WTC11 (cell line): ENCODE data around the gene ADAMTS9. TPM values are rescaled to one million over a fixed set of nuclear protein-coding genes. Genes with fewer than 3 reads are reported as not detected.

Experiments used
- ATAC-seq: fragments of 200-7000 bp; cut with Tn5 transposase; 2 replicates; pipeline ENCODE4 v1.10.0; 2021; ENCODE audit warnings: mild to moderate bottlenecking, moderate library complexity
- CTCF ChIA-PET: fragments of 300-600 bp; sonication (Branson Sonifier 250); formaldehyde crosslinking; loops from one replicate; lab custom pipeline; 2021; ENCODE audit warnings: antibody characterized with exemption; lab: Charles Lee
- POLR2A ChIA-PET: fragments of 350-600 bp; sonication (Branson Sonifier 250); formaldehyde crosslinking; loops from one replicate; lab custom pipeline; 2021; ENCODE audit warnings: antibody characterized with exemption; lab: Charles Lee
- DNase-seq: peaks from one replicate; pipeline ENCODE4 v3.0.0; 2021; ENCODE audit warnings: low spot score
- H3K27ac Mint-ChIP-seq: 2 replicates; pipeline ENCODE4 v1.8.0; 2021; ENCODE audit warnings: mixed read lengths
- H3K27me3 Mint-ChIP-seq: 2 replicates; pipeline ENCODE4 v1.8.0; 2021; ENCODE audit warnings: low read depth, mild to moderate bottlenecking, moderate library complexity, mixed read lengths
- H3K36me3 Mint-ChIP-seq: 2 replicates; pipeline ENCODE4 v1.8.0; 2021; ENCODE audit warnings: mixed read lengths
- H3K4me1 Mint-ChIP-seq: 2 replicates; pipeline ENCODE4 v1.8.0; 2022; ENCODE audit warnings: mixed read lengths
- H3K4me3 Mint-ChIP-seq: 2 replicates; pipeline ENCODE4 v1.8.0; 2021; ENCODE audit warnings: mild to moderate bottlenecking, moderate library complexity, mixed read lengths
- H3K9me3 Mint-ChIP-seq: 2 replicates; pipeline ENCODE4 v1.8.0; 2021; ENCODE audit warnings: mixed read lengths
- AR ChIP-seq: fragments of 250-450 bp; sonication (Bioruptor Pico); IDR thresholded peaks from 2 replicates; pipeline ENCODE4 v1.9.0; 2021; ENCODE audit warnings: mild to moderate bottlenecking
- E2F5 ChIP-seq: sonication (generic); formaldehyde crosslinking; IDR thresholded peaks from 2 replicates; pipeline ENCODE4 v1.8.1; 2022; ENCODE audit warnings: mild to moderate bottlenecking, moderate library complexity, missing genetic modification reagents
- ESRRA ChIP-seq: sonication (generic); formaldehyde crosslinking; IDR thresholded peaks from 2 replicates; pipeline ENCODE4 v1.8.1; 2022; ENCODE audit warnings: mild to moderate bottlenecking, missing genetic modification reagents, borderline replicate concordance
- FOXJ3 ChIP-seq: sonication (generic); formaldehyde crosslinking; IDR thresholded peaks from 2 replicates; pipeline ENCODE4 v1.9.0; 2021; ENCODE audit warnings: missing genetic modification reagents, mild to moderate bottlenecking, borderline replicate concordance
- FOXP4 ChIP-seq: sonication (generic); formaldehyde crosslinking; IDR thresholded peaks from 2 replicates; pipeline ENCODE4 v1.8.0; 2022; ENCODE audit warnings: mild to moderate bottlenecking, missing genetic modification reagents
- HMGA2 ChIP-seq: fragments of 250-450 bp; sonication (Bioruptor Pico); IDR thresholded peaks from 2 replicates; pipeline ENCODE4 v1.4.0; 2021; ENCODE audit warnings: mild to moderate bottlenecking, moderate library complexity
- IRF1 ChIP-seq: sonication (generic); formaldehyde crosslinking; IDR thresholded peaks from 2 replicates; pipeline ENCODE4 v1.8.0; 2023; ENCODE audit warnings: missing genetic modification reagents
- JAZF1 ChIP-seq: fragments of 250-450 bp; sonication (Bioruptor Pico); IDR thresholded peaks from 2 replicates; pipeline ENCODE4 v1.9.0; 2021; ENCODE audit warnings: moderate library complexity, mild to moderate bottlenecking, inconsistent platforms
- MAX ChIP-seq: sonication (generic); formaldehyde crosslinking; IDR thresholded peaks from 2 replicates; pipeline ENCODE4 v1.8.0; 2022; ENCODE audit warnings: mild to moderate bottlenecking, missing genetic modification reagents
- MXD4 ChIP-seq: fragments of 250-450 bp; sonication (Bioruptor Pico); IDR thresholded peaks from 2 replicates; pipeline ENCODE4 v1.8.0; 2021; ENCODE audit warnings: mild to moderate bottlenecking, moderate library complexity, borderline replicate concordance
- SMAD3 ChIP-seq: sonication (generic); formaldehyde crosslinking; IDR thresholded peaks from 2 replicates; pipeline ENCODE4 v1.8.0; 2022; ENCODE audit warnings: missing genetic modification reagents, mild to moderate bottlenecking, borderline replicate concordance
- TCF7 ChIP-seq: sonication (generic); formaldehyde crosslinking; IDR thresholded peaks from 2 replicates; pipeline ENCODE4 v1.8.0; 2022; ENCODE audit warnings: mild to moderate bottlenecking, low read depth, missing genetic modification reagents, moderate library complexity
- TEAD4 ChIP-seq: sonication (generic); formaldehyde crosslinking; IDR thresholded peaks from 2 replicates; pipeline ENCODE4 v1.8.0; 2022; ENCODE audit warnings: mild to moderate bottlenecking, missing genetic modification reagents
- USF1 ChIP-seq: sonication (generic); formaldehyde crosslinking; IDR thresholded peaks from 2 replicates; pipeline ENCODE4 v1.8.0; 2022; ENCODE audit warnings: mild to moderate bottlenecking, missing genetic modification reagents
- ZBTB43 ChIP-seq: sonication (generic); formaldehyde crosslinking; IDR thresholded peaks from 2 replicates; pipeline ENCODE4 v1.8.1; 2023; ENCODE audit warnings: mild to moderate bottlenecking, missing genetic modification reagents
- ZNF121 ChIP-seq: sonication (generic); formaldehyde crosslinking; IDR thresholded peaks from 2 replicates; pipeline ENCODE4 v1.8.0; 2023; ENCODE audit warnings: missing genetic modification reagents
- ZNF423 ChIP-seq: fragments of 250-450 bp; sonication (Bioruptor Pico); IDR thresholded peaks from 2 replicates; pipeline ENCODE4 v2.1.2; 2022; ENCODE audit warnings: mild to moderate bottlenecking, moderate library complexity
- ZNF512 ChIP-seq: sonication (generic); formaldehyde crosslinking; IDR thresholded peaks from 2 replicates; pipeline ENCODE4 v1.8.1; 2022; ENCODE audit warnings: missing genetic modification reagents, borderline replicate concordance
- ZNF532 ChIP-seq: fragments of 250-450 bp; sonication (Bioruptor Pico); IDR thresholded peaks from 2 replicates; pipeline ENCODE4 v1.9.0; 2021; ENCODE audit warnings: mild to moderate bottlenecking, borderline replicate concordance
- total RNA-seq: library from RNA; stranded (reverse); gene quantifications from 3 replicates; pipeline ENCODE4 v1.2.3, GENCODE V29; 2021

Gene ADAMTS9
- total RNA-seq, 1 experiment from 2014 or later = 3.1 TPM

GRCh38 chr3:64552160-64552559 lies 135.6 kb downstream of the ADAMTS9 start:
- DNase-seq (no peak), ATAC-seq (no peak)
- Mint-ChIP-seq H3K27me3 (no peaks in the 10 kb centered on the region), H3K4me3 (no peak overlapping the region), H3K36me3 (no peaks in the 10 kb centered on the region), H3K4me1 (peaks cover 8% of the 10 kb centered on the region), H3K9me3 (no peaks in the 10 kb centered on the region), H3K27ac (no peak overlapping the region)
- ChIA-PET CTCF (interaction anchor here (1.4 kb wide), 1 partner anchor 22 kb away, joined by 3 read pairs; no protein-coding TSS in a partner anchor), POLR2A (no interaction called here)
- TF ChIP-seq JAZF1 (CRISPR knock-in tag) (no peak), ZNF532 (CRISPR knock-in tag) (no peak), MAX (no peak), MXD4 (no peak), ZNF423 (CRISPR knock-in tag) (no peak), E2F5 (CRISPR knock-in tag) (no peak), HMGA2 (no peak), ESRRA (CRISPR knock-in tag) (no peak), SMAD3 (CRISPR knock-in tag) (no peak)

- no peaks in the 10 kb centered on the region for H3K36me3 Mint-ChIP-seq
- CTCF ChIA-PET = interaction anchor here (1.4 kb wide), 1 partner anchor 21 kb away, joined by 3 read pairs; no protein-coding TSS in a partner anchor
Observed at GRCh38 chr3:64551697-64552096, 136.1 kb downstream of the ADAMTS9 start.

More at GRCh38 chr3:64551697-64552096, 136.1 kb downstream of the ADAMTS9 start:
- TF ChIP-seq TCF7 (no peak), USF1 (CRISPR knock-in tag) (no peak), TEAD4 (CRISPR knock-in tag) (no peak), ZBTB43 (CRISPR knock-in tag) (no peak), FOXP4 (CRISPR knock-in tag) (no peak), AR (no peak), IRF1 (CRISPR knock-in tag) (no peak), ZNF121 (CRISPR knock-in tag) (no peak), ZNF512 (no peak), FOXJ3 (CRISPR knock-in tag) (no peak)
- POLR2A ChIA-PET = no interaction called here
- Mint-ChIP-seq H3K27ac (no peak overlapping the region), H3K9me3 (no peaks in the 10 kb centered on the region), H3K27me3 (no peaks in the 10 kb centered on the region), H3K4me1 (peaks cover 12% of the 10 kb centered on the region), H3K4me3 (no peak overlapping the region)
- DNase-seq = no peak
- no peak for ATAC-seq
